GM12878 (cell line): ENCODE data around the gene FAXC. TPM values are rescaled to one million over a fixed set of nuclear protein-coding genes. Genes with fewer than 3 reads are reported as not detected.
A peak's percentile ranks its signal among the peaks of the same experiment; 100 is the strongest.
"Not testable (repeated sequence)": the region's sequence is repeated elsewhere in the genome, so short reads cannot be mapped to it uniquely, and the experiment has no call there.

Experiments used
- ATAC-seq: fragments of 200-7000 bp; cut with Tn5 transposase; 3 replicates; pipeline ENCODE4 v1.9.1; 2020; ENCODE audit warnings: mild to moderate bottlenecking, moderate library complexity
- BruUV-seq: library from RNA; stranded (reverse); fragments of 400-500 nt; replicated peaks from 2 replicates; lab custom pipeline; 2021; lab: Mats Ljungman, UMichigan
- CTCF ChIA-PET: fragments of 300-600 bp; sonication (Branson Sonifier 250); formaldehyde crosslinking; extraction: SDS; loops from one replicate; lab custom pipeline; 2021; ENCODE audit warnings: inconsistent platforms; lab: Yijun Ruan, JAX
- POLR2A ChIA-PET: fragments of 350-600 bp; formaldehyde crosslinking; extraction: SDS; loops from one replicate; lab custom pipeline; 2021; ENCODE audit warnings: inconsistent platforms; lab: Charles Lee
- RAD21 ChIA-PET: fragments of 300-600 bp; sonication (Branson Sonifier 250); formaldehyde crosslinking; loops from one replicate; lab custom pipeline; 2023; ENCODE audit warnings: antibody characterized with exemption; ENCODE audit not compliant: unreplicated experiment; lab: Charles Lee
- SMC1A ChIA-PET: fragments of 300-600 bp; sonication (Branson Sonifier 250); formaldehyde crosslinking; loops from one replicate; lab custom pipeline; 2023; ENCODE audit not compliant: unreplicated experiment, uncharacterized antibody; lab: Charles Lee
- DNase-seq: peaks from one replicate; pipeline ENCODE4 v3.0.0-alpha.2; 2011; ENCODE audit warnings: low read depth, low spot score
- FAIRE-seq: peaks from 3 replicates; lab custom pipeline; 2011; peaks lifted over from hg19 to GRCh38; lab: Jason Lieb, UNC
- H2AFZ ChIP-seq: 2 replicates; pipeline ENCODE4 v1.6.0; 2011; ENCODE audit warnings: low read depth, low read length, control low read depth; ENCODE audit not compliant: control insufficient read depth
- H3K27ac ChIP-seq: 2 replicates; pipeline ENCODE4 v1.5.1; 2011; ENCODE audit warnings: control low read depth; ENCODE audit not compliant: control insufficient read depth, insufficient read depth
- H3K27me3 ChIP-seq, 2 experiments: replicated peaks in 1 of 2; 2 replicates each; pipeline versions ENCODE4 v1.6.0 to v1.6.1; 2011; ENCODE audit warnings: low read length in 1 of 2; ENCODE audit not compliant: control insufficient read depth in 2 of 2, insufficient read depth in 2 of 2
- H3K36me3 ChIP-seq, 2 experiments: 2 replicates each; pipeline ENCODE4 v1.5.1; 2011; ENCODE audit warnings: low read length in 1 of 2; ENCODE audit not compliant: control insufficient read depth in 2 of 2, insufficient read depth in 2 of 2
- H3K4me1 ChIP-seq: 2 replicates; pipeline ENCODE4 v1.6.1; 2011; ENCODE audit warnings: mild to moderate bottlenecking, low read length, moderate library complexity, mixed read lengths; ENCODE audit not compliant: control insufficient read depth, insufficient read depth
- H3K4me2 ChIP-seq: 2 replicates; pipeline ENCODE4 v1.6.0; 2011; ENCODE audit warnings: control low read depth; ENCODE audit not compliant: control insufficient read depth, insufficient read depth
- H3K4me3 ChIP-seq: fragments of 200-600 bp; sonication (generic); 2 replicates; pipeline ENCODE4 v1.5.1; 2016
- H3K79me2 ChIP-seq: 2 replicates; pipeline ENCODE4 v1.6.0; 2011; ENCODE audit warnings: low read length; ENCODE audit not compliant: control insufficient read depth, insufficient read depth
- H3K9ac ChIP-seq: 2 replicates; pipeline ENCODE4 v1.8.0; 2011; ENCODE audit warnings: low read length, control low read depth, mixed read lengths; ENCODE audit not compliant: control insufficient read depth, insufficient read depth
- H3K9me3 ChIP-seq: replicated peaks from 3 replicates; pipeline ENCODE4 v1.5.1; 2011; ENCODE audit warnings: mild to moderate bottlenecking, low read length; ENCODE audit not compliant: control insufficient read depth, insufficient read depth
- H4K20me1 ChIP-seq: 2 replicates; pipeline ENCODE4 v1.6.0; 2011; ENCODE audit not compliant: control insufficient read depth, insufficient read depth
- RBBP5 ChIP-seq: fragments of 200-600 bp; sonication (generic); conservative IDR thresholded peaks from 2 replicates; pipeline ENCODE4 v1.6.1; 2016
- RUNX3 ChIP-seq: IDR thresholded peaks from 2 replicates; pipeline ENCODE4 v1.6.1; 2012; ENCODE audit warnings: low read length, inconsistent platforms
- SMC3 ChIP-seq: IDR thresholded peaks from 2 replicates; pipeline ENCODE4 v1.6.1; 2011; ENCODE audit warnings: low read length, improper control_type of control experiment, borderline replicate concordance
- SPI1 ChIP-seq: IDR thresholded peaks from 2 replicates; pipeline ENCODE4 v1.6.1; 2011; ENCODE audit warnings: low read depth, mild to moderate bottlenecking, low read length, moderate library complexity, borderline replicate concordance; ENCODE audit not compliant: insufficient read depth
- WGBS: methylation state at CpG from one replicate; pipeline ENCODE4 v1.1.6; 2016; ENCODE audit warnings: low lambda C conversion rate; ENCODE audit not compliant: insufficient replicate concordance, insufficient coverage; ENCODE audit errors: missing lambda C conversion rate; 5-methylcytosine and 5-hydroxymethylcytosine counted together
- in situ Hi-C: fragments of 300-500 bp; cut with MboI; formaldehyde crosslinking; loops from 9 replicates; pipeline ENCODE4 v1.14.3; 2018; ENCODE audit warnings: mixed read lengths
- intact Hi-C: fragments of 100-400 bp; cut with micrococcal nuclease; formaldehyde crosslinking; loops from one replicate; pipeline ENCODE4 v1.14.2; 2022; ENCODE audit not compliant: unreplicated experiment
- polyA plus RNA-seq, 11 experiments: library from polyadenylated mRNA; depleted of rRNA in 4 of 11; unstranded in 6 of 11; stranded (reverse) in 5 of 11; fragments of >200 nt; fragmentation: Nextera tagmentation in 4 of 11; fragmentation: Illumina TruSeq in 1 of 11; extraction: Ambion mirVana in 4 of 11; extraction: Trizol in 1 of 11; gene quantifications; 1 replicate in 1 of 11; 2 replicates in 10 of 11; pipeline versions ENCODE4 v1.2.1 to v1.2.3, GENCODE V29; 2011 to 2016; ENCODE audit warnings: inconsistent platforms in 2 of 11, missing spikeins in 2 of 11, low read depth in 1 of 11
- total RNA-seq, 4 experiments: library from RNA; depleted of rRNA in 3 of 4; stranded (reverse); fragments of >200 nt in 3 of 4; fragmentation: Illumina TruSeq in 1 of 4; extraction: Trizol in 1 of 4; gene quantifications; 2 replicates each; pipeline versions ENCODE4 v1.2.1 to v1.2.3, GENCODE V29; 2013 to 2021

The FAXC gene
- total and polyA plus RNA-seq, 10 of the 15 experiments (the other 5 are each of a cell fraction or from before 2014, with no cell fraction given) = not detected

DNA sequence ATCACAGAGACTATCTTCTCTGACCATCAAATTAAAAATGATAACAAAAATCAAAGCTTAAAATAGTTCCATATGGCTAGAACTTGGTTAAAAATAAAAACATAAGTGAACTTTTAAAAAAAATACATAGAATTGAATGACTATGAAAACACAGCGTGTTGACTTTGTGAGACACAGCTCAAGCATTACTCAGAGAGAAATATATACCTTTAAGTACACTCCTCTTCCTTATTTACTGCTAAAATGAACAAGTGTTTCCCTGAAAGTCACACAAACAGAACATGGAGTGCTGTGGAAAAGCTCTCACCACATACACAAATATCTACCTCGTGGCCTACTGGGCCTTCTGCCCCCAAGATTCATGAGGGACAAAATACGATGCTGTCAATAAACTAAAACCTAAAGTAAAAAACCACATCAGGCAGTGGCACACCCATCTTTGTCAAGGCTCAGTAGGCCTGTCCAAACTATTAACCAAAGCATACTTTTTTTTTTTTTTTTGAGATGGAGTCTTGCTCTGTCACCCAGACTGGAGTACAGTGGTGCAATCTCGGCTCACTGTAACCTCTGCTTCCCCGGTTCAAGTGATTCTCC lies 7.5 kb downstream of the FAXC start:
- FAIRE-seq = peak; percentile 66
- Histone ChIP-seq H3K9ac (no peak overlapping the region), H3K9me3 (no peaks in the 10 kb centered on the region), H3K27ac (no peak overlapping the region), H3K4me2 (no peak overlapping the region), H4K20me1 (no peaks in the 10 kb centered on the region), H3K4me1 (no peaks in the 10 kb centered on the region), H3K79me2 (no peaks in the 10 kb centered on the region), H2AFZ (no peak overlapping the region), H3K36me3 (no peaks in the 10 kb centered on the region), H3K4me3 (no peak overlapping the region), H3K27me3 (no peaks in the 10 kb centered on the region; a peak in 2 of 4 replicates)
- POLR2A ChIA-PET = interaction anchor here (0.7 kb wide), 1 partner anchor 455 kb away, joined by 3 read pairs; no protein-coding TSS in a partner anchor
- CTCF ChIA-PET = interaction anchor here (0.9 kb wide), 1 partner anchor 12 kb away, joined by 3 read pairs; no protein-coding TSS in a partner anchor
- ATAC-seq = peak; percentile 75
- SMC1A ChIA-PET = no interaction called here
- WGBS = 36% methylated on average over 4 of the region's 5 CpGs
- BruUV-seq = no TSS peak
- DNase-seq = no peak
- RAD21 ChIA-PET = no interaction called here
- in situ Hi-C loops (no loop called here), intact Hi-C loops (no loop called here)
- TF ChIP-seq RUNX3 (peak; percentile 73), RBBP5 (no peak)

DNA sequence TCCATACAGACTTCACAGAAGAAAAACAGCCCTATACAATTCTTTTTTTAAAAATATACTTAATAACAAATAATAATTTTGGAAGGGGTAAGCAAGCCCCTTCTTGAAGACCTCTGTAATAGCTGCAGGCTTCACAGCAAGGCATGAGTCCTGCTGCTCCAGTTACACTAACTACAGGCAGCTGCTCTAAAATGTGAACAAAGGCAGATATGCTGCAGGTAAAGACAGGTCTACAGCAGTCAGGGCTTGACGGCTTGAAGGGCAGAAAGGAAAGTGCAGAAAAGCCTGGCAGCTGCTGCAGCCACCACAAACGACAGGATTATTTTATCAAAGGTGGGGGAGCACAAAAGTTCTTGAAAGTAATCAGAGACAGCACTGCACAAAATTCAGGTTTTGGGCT lies 11.3 kb downstream of the FAXC start:
- WGBS = 15% methylated on average over 2 of the region's 2 CpGs
- no peak for TF ChIP-seq SMC3
- TF ChIP-seq SPI1 = no peak
- ChIA-PET POLR2A (no interaction called here), RAD21 (interaction anchor here (1.1 kb wide), 1 partner anchor 45 kb away, joined by 3 read pairs; no protein-coding TSS in a partner anchor), CTCF (interaction anchor here (0.7 to 2.3 kb wide), 7 partner anchors 8 to 96 kb away, joined by 3 to 8 read pairs (median 4); partner anchors contain the start of gene PNISR), SMC1A (interaction anchor here (0.6 to 2.2 kb wide), 3 partner anchors 88 to 125 kb away, joined by 4 to 8 read pairs (median 7); partner anchors contain the start of gene PNISR)
- intact Hi-C loops (no loop called here), in situ Hi-C loops (loop anchor here (10.0 kb wide), 1 partner anchor 407 kb away; no protein-coding TSS in a partner anchor)
- Histone ChIP-seq H3K4me3 (no peak overlapping the region), H3K27me3 (no peaks in the 10 kb centered on the region; a peak in 1 of 4 replicates), H3K9me3 (no peaks in the 10 kb centered on the region), H2AFZ (no peak overlapping the region), H3K79me2 (no peaks in the 10 kb centered on the region), H3K4me2 (no peak overlapping the region), H3K36me3 (no peaks in the 10 kb centered on the region), H3K9ac (no peak overlapping the region), H3K4me1 (no peaks in the 10 kb centered on the region; the same call in 1 of the 2 replicates), H3K27ac (no peak overlapping the region), H4K20me1 (no peaks in the 10 kb centered on the region)
- no TSS peak for BruUV-seq
- DNase-seq (no peak), FAIRE-seq (no peak), ATAC-seq (no peak)

DNA sequence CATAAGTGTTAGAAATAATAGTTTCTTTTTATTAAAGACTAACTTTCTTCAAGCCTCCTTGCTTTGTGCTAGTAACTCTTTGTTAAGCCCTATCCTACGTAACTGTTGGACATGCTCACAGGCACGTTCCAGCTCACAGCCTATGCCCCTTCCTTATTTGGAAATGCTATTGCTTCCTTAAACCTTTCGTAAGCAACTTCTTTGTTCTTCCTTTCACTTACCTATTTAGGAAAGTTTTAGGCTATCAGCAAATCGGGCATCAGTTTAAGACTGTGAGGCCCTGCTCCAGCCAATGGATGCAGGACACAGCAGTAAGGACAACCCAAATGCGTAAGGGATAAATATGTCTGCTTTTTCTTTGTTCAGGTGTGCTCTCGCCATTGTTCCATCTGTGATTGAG lies 14.2 kb downstream of the FAXC start:
- DNase-seq, H3K4me3 ChIP-seq, ATAC-seq, H3K9ac ChIP-seq, H3K4me2 ChIP-seq, intact Hi-C loops, POLR2A ChIA-PET, RAD21 ChIA-PET, BruUV-seq, FAIRE-seq, H3K79me2 ChIP-seq, H4K20me1 ChIP-seq, H3K36me3 ChIP-seq, H2AFZ ChIP-seq, H3K27me3 ChIP-seq, H3K9me3 ChIP-seq, H3K27ac ChIP-seq: not testable (repeated sequence)
- peaks cover 16% of the 10 kb centered on the region for H3K4me1 ChIP-seq
- in situ Hi-C loops = loop anchor here (10.0 kb wide), 1 partner anchor 410 kb away; no protein-coding TSS in a partner anchor
- SMC1A ChIA-PET = interaction anchor here (1.1 to 1.5 kb wide), 2 partner anchors 89 to 91 kb away, joined by 3 to 6 read pairs; no protein-coding TSS in a partner anchor
- 54% methylated on average over 6 of the region's 6 CpGs for WGBS
- CTCF ChIA-PET = interaction anchor here (0.8 to 1.9 kb wide), 9 partner anchors 14 to 411 kb away, joined by 3 to 16 read pairs (median 7); partner anchors contain the start of gene COQ3
